T-helper 1 cell (primary cell): ENCODE measurements around the gene TAS1R2.
"Not testable (repeated sequence)": the region's sequence is repeated elsewhere in the genome, so short reads cannot be mapped to it uniquely, and the experiment has no call there.

Experiments
- DNase-seq, 5 donors: peaks; one replicate each; pipeline ENCODE4 v3.0.0-alpha.2; 2012 to 2020

Gene TAS1R2

DNA sequence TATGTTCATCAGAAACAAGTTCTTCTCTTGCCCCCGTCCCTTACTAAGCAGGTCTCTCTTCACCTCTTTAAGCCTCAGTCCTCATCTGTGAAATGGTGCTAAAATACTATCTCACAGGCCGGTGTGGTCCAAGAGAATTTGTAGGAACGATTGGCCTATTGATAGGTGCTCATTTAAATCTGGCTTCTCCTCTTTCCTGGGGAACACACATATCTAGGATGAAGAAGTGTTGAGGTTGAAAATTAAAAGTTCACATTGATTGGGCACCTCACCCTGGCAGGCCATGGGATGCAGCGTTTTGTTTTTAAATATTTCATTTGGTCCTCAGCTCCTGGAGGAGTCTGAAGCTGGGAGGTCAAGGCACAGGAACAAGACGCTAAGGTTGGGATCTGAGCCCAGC lies 8.9 kb upstream of the TAS1R2 start:
- no peak for DNase-seq

DNA sequence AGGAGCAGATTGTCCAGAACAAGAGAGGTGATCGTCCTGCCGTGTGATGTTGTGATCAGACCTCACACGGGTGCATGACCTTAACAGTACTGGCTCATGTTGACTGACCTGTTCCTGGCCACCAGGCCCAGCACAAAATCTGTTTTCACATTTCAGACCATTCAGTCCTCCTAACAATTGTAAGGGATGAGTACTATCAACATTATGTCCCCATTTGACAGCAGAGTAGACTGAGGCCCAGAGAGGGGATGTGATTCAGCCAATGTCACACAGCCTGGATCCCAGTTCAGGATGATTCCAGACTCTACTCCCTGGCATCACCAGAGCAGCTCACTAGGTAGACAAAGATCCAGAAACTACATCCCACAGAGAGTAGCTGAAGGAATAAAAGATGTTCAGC lies 7.4 kb upstream of the TAS1R2 start:
- no peak for DNase-seq

DNA sequence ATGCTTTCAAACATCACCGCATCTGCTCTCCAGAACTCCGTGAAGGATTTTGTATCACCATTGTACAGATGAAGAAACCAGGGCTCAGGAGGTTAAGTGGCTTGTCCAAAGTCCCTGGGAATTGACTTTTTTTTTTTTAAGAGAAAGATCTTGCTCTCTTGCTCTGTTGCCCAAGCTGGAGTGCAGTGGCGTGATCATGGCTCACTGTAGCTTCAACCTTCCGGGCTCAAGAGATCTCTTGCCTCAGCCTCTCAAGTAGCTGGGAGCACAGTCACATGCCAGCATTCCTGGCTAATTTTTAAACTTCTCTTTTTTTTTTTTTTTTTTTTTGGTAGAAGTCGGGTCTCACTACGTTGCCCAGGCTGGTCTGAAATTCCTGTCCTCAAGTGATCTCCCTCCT lies 6.9 kb upstream of the TAS1R2 start:
- no peak for DNase-seq

DNA sequence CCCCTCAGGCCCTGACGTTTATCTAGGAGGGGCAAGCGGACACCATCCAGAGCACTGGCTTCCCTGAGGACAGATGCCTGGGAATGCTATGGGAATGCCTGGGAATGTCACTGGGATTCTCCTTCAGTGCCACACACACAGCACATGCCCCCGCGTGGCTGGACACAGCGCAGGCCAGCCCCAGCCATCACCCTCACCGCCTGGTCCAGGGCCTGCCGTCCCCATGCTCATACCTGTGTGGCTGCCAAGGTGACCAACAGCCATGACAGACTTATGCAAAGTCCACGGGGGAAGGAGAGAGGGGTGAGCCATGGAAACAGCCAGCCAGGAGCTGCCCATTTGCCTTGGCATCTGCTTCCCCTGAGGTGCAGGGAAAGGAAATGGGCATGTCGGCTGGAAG lies 5.7 kb upstream of the TAS1R2 start:
- no peak for DNase-seq

DNA sequence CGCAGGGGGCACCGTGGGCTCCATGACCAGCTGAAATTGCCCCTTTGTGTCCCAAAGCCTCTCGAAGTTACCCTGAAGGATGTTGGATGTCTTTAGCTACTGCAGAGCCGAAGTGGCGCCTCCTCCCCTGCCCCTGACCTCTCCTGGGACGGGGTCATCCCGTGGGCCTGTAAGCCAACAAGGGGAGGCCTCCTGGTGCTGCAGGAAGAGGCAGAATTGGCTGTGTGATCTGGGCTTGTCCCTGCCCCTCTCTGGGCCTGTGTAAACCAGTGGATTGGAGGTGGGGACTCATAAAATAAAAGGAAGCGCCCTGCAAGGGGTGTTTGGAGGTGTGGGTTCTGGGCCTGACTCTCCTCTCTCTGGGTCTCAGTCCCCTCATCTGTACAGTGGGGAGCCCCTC lies 2.1 kb upstream of the TAS1R2 start:
- no peak for DNase-seq

DNA sequence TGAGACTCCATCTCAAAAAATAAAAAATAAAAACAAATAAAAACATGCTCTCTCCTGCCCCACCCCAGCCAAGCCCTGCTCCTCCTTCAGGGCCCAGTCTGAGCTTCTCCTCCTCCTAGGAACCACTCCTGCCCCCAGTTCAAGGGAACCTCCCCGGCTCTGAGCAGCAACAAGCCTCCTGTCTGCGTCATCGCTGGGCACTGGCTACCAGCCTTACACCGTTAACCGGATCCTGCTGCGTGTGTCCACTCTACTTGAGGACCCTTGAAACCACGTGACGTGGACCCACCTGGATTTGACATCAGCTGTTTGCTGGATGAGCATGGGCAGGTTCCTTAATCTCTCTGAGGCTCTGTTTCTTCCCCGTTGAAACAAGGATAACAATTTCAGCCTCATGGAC lies 1.6 kb upstream of the TAS1R2 start:
- no peak for DNase-seq

DNA sequence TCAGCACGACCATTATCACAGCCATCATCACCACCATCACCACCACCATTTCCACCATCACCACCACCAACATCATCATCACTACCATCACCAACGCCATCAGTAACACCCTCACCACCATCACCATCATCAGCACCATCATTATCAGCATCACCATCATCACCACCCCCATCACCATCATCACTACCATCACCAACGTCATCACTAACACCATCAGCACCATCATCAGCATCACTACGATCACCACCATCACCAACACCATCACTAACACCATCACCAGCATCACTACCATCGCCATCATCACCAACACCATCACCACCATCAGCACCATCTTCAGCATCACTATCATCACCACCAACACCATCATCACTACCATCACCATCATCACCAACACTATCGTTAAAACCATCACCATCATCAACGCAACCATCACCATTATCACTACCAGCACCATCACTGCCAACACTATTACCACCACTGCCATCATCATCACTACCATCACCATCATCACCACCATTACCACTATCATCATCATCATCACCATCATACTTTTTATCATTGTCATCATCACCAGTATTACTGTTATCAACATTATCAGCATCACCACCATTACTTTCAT lies 1.3 kb downstream of the TAS1R2 start:
- no peak for DNase-seq

DNA sequence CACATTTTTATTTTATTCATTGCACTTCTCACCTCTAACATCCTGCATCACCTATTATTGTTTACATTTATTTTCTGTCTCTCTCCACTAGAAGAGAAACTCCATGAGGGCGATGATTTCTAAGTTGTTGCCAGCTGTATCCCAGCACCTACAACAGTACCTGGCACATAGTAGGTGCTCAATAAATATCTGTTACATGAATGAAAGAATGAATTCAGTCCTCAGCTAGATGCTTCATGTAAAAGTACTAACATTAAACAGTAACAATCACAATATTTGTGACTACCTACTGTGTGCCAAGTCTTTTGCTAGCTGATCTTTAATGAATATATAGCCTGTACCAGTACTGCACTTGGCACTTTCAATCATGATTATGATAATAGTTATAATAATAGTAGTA lies 3.0 kb downstream of the TAS1R2 start:
- no peak for DNase-seq

DNA sequence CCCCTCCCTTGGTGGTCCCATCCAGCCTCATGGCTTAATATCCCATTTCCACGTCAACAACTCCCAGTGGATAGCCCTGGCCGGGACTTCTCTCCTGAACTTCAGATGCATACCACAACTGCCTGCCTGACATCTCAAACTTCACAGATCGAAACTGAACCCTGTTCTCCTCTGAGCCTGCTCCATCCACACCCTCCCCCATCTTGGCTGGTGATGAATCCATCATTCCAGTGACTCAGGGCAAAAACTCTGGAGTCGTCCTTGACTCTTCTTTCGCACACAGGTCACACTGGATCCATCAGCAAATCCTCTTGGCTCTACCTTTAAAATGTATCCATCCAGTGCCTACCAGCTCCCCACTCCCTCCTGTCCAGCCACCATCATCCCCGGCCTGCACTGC lies 3.9 kb downstream of the TAS1R2 start:
- DNase-seq, result no peak

GRCh38 chr1:18854331-18855025 lies 5.0 kb downstream of the TAS1R2 start:
- no peak for DNase-seq

GRCh38 chr1:18852501-18852900 lies 7.0 kb downstream of the TAS1R2 start:
- DNase-seq, result no peak

GRCh38 chr1:18849261-18849711 lies 10.2 kb downstream of the TAS1R2 start:
- no peak for DNase-seq

DNA sequence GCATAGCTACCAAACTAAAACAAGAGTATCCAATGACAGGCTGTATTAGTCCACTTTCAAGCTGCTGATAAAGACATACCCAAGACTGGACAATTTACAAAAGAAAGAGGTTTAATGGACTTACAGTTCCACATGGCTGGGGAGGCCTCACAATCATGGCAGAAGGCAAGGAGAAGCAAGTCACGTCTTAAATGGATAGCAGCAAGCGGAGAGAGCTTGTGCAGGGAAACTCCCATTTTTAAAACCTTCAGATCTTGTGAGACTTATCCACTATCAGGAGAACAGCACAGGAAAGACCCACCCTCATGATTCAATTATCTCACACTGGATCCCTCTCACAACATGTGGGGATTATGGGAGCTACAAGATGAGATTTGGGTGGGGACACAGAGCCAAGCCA lies 11.7 kb downstream of the TAS1R2 start:
- DNase-seq, result not testable (repeated sequence)

DNA sequence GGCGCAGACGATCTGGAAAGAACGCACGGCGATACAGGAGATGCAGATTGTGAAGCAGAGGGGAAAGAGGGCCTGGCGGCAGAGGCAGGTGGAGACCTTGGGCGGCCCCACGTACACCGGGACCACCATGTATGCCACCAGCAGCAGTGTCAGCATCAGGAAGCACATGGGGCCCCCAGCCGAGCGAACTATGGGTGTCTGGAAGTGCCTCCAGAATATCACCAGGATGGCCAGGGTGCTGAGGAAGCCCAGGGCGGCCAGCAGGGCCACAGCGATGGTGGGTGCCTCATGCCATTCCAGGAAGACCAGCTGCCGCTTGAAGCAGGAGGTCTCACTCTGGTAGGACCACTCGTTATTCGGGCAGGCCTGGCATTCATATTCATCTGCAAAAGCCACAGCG lies 19.3 kb downstream of the TAS1R2 start:
- DNase-seq, result no peak

- no peak for DNase-seq
These were observed 22.8 kb downstream of the TAS1R2 start for GRCh38 chr1:18836654-18837053.

DNA sequence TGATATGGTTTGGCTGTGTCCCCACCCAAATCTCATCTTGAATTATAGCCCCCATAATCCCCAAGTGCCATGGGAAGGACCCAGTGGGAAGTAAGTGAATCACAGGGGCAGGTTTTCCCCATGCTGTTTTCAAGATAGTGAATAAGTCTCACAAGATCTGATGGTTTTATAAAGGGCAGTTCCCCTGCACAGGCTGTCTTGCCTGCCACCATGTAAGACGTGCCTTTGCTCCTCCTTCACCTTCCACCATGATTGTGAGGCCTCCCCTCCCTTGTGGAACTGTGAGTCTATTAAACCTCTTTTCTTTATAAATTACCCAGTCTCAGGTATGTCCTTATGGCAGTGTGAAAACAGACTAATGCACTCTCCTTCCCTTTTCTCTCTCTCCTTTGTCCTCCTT lies 27.1 kb downstream of the TAS1R2 start:
- not testable (repeated sequence) for DNase-seq

GRCh38 chr1:18831656-18832055 lies 27.8 kb downstream of the TAS1R2 start:
- DNase-seq, result no peak

DNA sequence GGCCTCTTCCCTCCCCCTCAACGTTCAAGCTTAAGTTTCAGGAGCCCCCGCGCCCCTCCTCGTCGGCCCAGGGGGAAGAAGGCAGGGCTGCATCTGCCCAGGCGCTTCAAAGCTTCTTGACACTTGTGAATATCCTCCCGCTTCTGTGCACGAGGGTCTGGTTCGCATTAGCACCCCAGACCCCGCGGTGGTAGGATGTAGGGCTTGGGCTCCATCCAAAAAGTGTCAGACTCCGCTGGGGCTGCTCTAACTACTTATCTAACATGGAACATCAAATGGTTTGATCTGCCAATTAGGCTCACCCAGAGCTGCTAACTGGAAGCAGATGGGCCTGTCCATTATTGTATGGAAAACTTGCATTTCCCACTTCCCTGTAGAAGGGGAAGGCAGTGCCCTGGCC lies 28.9 kb downstream of the TAS1R2 start:
- no peak for DNase-seq

DNA sequence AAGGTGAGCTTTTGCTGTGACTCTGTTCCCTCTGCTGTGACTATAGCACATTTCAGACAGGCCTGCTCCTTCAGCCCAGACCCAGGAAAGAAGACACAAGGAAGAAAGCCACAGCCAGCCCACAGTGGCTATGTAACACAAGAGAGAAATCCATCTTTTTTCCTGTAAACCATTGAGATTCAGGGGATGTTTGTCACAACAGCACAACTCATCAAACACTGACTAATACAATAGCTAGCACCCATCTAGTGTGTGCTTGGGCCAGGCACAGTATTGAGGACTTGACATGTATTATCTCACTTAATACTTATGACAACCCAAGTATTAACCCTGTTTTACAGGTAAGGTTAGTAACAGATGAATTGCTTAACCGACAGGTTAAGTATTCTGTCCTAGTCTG lies 29.8 kb downstream of the TAS1R2 start:
- no peak for DNase-seq

DNA sequence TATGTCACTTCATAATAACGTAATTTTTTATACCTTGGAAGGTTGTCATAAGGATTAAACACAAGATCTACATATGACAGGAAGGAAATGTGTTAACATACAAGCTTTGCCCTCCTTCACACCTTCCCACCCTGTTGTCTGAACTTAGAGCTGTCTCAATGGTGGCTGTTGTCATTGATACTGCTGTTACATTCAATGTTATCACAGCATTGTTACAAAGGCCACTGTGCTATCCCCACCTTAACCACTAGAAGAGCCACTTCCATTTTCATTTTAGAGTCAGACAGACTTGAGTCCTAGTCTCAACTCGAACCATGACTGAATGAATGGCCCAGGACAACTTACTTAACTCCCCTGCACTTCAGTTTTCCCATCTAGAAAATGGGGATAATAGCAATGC lies 31.2 kb downstream of the TAS1R2 start:
- DNase-seq, result no peak

DNA sequence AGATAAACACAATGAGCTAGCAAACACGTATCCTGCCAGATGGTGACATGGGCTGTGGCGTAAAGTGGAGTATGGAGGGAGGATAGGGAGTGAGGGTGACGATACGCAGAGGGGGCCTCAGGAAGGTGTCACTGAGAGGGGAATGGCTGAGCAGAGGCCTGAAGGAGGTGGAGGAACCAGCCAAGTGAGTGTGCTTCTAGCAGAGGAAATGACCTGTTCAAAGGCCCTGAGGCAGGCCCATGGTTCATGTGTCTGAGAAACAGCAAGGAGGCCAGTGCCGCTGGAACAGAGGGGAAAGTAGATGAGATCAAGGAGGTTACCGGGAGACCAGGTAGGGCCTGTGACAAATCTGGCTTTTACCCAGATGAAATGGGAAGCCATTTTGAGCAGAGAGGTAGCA lies 36.0 kb downstream of the TAS1R2 start:
- DNase-seq, result no peak

GRCh38 chr1:18820791-18821641 lies 38.4 kb downstream of the TAS1R2 start:
- DNase-seq, result peak in 3 of 5 donors; percentile 22 to 40 (median 32)

GRCh38 chr1:18819986-18820790 lies 39.3 kb downstream of the TAS1R2 start:
- DNase-seq, result no peak
